8988T (cell line): ENCODE measurements around the gene ACD.

Source experiments
- DNase-seq: peaks from one replicate; pipeline ENCODE4 v3.0.0; 2011

ACD gene

GRCh38 chr16:67675579-67675935, 15.5 kb upstream of the ACD start:
- DNase-seq: no peak

- DNase-seq: no peak
Measured at GRCh38 chr16:67674851-67675578, 15.0 kb upstream of the ACD start.

GRCh38 chr16:67673712-67674580, 13.9 kb upstream of the ACD start:
- DNase-seq: no peak

GRCh38 chr16:67672739-67673662, 12.9 kb upstream of the ACD start:
- DNase-seq: peak; percentile 88

GRCh38 chr16:67672306-67672705, 12.2 kb upstream of the ACD start:
- DNase-seq: no peak

- DNase-seq: no peak
Measured at GRCh38 chr16:67669499-67670101, 9.5 kb upstream of the ACD start.

GRCh38 chr16:67668495-67669157, 8.6 kb upstream of the ACD start:
- DNase-seq: peak; percentile 43

GRCh38 chr16:67667817-67668494, 7.9 kb upstream of the ACD start:
- peak; percentile 100 for DNase-seq

- no peak for DNase-seq
Measured at GRCh38 chr16:67667453-67667816, 7.4 kb upstream of the ACD start.

- DNase-seq: peak; percentile 100
Measured at GRCh38 chr16:67666559-67667452, 6.7 kb upstream of the ACD start, which contains the start of the genes C16orf86 and ENKD1. C16orf86 (plus strand) TSS chr16:67666814; CDS start chr16:67666971, 157 bp downstream. ENKD1 (minus strand) TSS chr16:67666750; CDS start chr16:67666442, 308 bp downstream.

GRCh38 chr16:67666032-67666551, 6.0 kb upstream of the ACD start:
- peak; percentile 83 for DNase-seq

GRCh38 chr16:67665598-67665997, 5.5 kb upstream of the ACD start:
- no peak for DNase-seq

GRCh38 chr16:67664871-67665270, 4.8 kb upstream of the ACD start:
- DNase-seq: no peak

- peak; percentile 36 for DNase-seq
Measured at GRCh38 chr16:67664258-67664657, 4.2 kb upstream of the ACD start.

- no peak for DNase-seq
Measured at GRCh38 chr16:67663877-67664222, 3.8 kb upstream of the ACD start.

- DNase-seq: peak; percentile 97
Measured at GRCh38 chr16:67663151-67663876, 3.3 kb upstream of the ACD start.

- DNase-seq: peak; percentile 28
Measured at GRCh38 chr16:67662653-67663010, 2.6 kb upstream of the ACD start.

- peak; percentile 27 for DNase-seq
Measured at GRCh38 chr16:67661886-67662652, 2.0 kb upstream of the ACD start.
